Measurements from ENCODE around the gene XYLB.
A peak's percentile ranks its signal among the peaks of the same experiment; 100 is the strongest.
"Not testable (repeated sequence)": the region's sequence is repeated elsewhere in the genome, so short reads cannot be mapped to it uniquely, and the experiment has no call there.

XYLB gene

GRCh38 chr3:38401246-38401962 lies 54.8 kb downstream of the XYLB start:
- DNase-seq = no peak

GRCh38 chr3:38404286-38404685 lies 57.7 kb downstream of the XYLB start:
- DNase-seq = peak; percentile 95

DNA sequence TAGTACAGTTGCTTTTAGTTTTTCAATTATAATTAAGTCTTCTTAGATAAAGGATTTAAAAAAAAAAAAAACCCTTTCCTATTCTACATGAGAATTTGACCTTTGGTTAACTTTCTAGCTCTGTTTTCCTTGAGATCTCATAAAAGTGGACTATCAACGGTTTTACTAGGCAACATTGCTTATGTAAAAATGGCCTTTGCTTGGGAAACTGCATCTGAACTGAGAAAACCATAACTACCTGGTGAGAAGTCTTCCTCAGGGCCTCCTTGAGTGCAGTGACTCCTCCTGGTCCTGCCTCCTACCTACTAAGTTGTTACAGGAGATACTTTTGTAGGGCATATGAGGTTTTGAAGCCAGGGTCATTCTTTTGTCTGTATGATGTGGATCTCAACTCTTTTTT lies 65.0 kb downstream of the XYLB start:
- DNase-seq = no peak

- DNase-seq = not testable (repeated sequence)
Measured at GRCh38 chr3:38420758-38421157, 74.2 kb downstream of the XYLB start.

DNA sequence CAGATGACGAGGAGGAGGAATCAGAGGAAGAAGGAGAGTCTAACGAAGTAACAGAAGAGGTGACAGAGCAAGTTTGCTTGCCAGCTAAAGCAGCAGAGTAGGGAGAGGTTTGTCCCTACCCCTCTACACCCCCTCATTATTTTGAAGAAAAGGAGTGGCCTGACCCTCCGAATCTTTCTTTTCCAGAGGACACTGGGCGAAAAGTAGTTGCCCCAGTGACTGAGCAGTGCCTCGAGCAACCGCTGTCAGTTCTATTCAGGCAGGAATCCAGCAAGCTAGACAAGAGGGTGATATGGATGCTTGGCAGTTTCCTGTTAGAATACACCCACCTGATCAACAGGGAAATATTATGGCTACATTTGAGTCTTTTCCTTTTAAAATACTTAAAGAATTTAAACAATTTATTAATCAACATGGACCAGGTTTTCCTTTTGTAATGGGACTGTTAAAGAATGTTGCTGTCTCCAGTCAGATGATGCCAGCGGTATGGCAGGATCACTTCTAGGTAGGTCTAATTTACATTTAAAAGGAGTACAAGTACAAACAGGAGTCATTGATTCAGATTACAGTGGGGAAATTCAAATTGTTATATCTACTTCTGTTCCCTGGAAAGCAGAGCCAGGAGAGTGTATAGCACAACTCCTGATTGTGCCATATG lies 75.2 kb downstream of the XYLB start:
- DNase-seq = no peak

DNA sequence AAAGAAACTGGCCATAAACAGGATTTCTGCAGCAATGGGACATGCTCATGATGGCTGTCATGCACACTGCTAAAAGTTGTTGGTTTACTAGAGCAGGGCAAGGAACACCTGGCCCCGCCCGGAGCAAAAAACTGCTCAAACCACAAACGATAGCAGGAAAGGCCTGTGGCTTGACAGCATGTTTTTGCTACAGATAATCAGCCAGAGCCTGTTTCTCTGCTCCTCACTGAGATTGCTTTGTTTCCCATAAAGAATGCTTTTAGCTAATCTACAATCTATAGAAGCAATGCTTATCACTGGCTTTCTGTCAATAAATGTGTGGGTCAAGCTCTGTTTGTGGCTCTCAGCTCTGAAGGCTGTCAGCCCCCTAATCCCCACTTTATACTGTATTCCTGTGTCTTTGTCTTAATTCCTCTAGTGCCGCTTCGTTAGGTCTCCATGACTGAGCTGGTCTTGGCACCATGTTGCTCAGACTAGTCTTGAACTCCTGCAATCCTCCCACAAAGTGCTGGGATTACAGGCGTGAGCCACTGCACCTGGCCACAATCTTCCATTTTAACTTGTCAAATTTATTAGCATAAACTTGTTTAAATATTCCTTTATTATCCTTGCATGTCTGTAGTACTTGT lies 80.3 kb downstream of the XYLB start:
- DNase-seq = not testable (repeated sequence)

DNA sequence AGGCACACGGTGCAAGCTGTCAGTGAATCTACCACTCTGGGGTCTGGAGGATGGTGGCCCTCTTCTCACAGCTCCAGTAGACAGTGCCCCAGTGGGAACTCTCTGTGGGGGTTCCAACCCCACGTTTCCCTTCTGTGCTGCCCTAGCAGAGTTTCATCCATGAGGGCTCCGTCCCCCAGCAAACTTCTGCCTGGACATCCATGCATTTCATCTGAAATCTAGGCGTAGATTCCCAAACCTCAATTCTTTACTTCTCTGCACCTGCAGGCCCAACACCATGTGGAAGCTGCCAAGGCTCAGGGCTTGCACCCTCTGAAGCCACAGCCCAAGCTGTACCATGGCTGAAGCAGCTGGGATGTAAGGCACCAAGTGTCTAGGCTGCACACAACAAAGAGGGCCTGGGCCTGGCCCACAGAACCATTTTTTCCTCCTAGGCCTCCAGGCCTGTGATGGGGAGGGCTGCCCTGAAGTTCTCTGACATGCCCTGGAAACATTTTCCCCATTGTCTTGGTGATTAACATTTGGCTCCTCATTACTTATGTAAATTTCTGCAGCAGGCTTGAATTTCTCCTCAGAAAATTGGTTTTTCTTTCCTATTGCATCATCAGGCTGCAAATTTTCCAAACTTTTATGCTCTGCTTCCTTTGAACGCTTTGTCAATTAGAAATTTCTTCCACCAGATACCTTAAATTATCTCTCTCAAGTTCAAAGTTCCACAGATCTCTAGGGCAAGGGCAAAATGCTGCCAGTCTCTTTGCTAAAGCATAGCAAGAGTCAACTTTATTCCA lies 86.5 kb downstream of the XYLB start:
- not testable (repeated sequence) for DNase-seq

DNA sequence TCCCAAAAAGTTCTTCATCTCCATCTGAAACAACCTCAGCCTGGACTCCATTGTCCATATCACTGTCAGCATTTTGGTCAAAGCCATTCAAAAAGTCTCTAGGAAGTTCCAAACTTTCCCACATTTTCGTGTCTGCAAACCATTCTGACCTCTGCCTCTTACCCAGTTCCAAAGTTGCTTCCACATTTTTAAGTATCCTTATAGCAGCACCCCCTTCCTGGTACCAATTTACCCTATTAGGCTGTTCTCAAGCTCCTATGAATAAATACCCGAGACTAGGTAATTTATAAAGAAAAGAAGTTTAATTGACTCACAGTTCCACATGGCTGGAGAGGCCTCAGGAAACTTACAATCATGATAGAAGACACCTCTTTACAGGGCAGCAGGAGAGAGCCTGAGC lies 87.1 kb downstream of the XYLB start:
- DNase-seq = not testable (repeated sequence)

GRCh38 chr3:38438436-38439069 lies 92.0 kb downstream of the XYLB start:
- peak; percentile 92 for DNase-seq

DNA sequence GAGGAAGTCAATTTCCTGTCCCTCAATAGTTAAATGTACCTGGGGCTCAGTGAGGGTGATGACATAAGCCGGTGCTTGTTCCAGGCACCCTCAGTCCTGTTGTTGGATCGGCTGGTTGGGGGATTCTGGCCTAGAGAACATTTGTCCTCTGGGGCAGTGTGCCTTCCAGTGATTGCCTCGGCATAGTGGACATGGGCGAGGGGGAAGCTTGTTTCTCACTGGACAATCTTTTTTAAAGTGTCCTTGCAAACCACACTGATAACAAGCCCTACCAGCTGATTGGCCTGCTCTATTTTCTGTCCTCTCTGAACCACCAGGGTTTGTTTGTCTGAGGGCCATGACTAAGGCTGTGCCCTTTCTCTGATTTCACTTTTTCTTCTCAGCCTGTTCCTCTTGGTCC lies 96.6 kb downstream of the XYLB start:
- not testable (repeated sequence) for DNase-seq

- DNase-seq = no peak
Measured at GRCh38 chr3:38446085-38446686, 99.6 kb downstream of the XYLB start.

DNA sequence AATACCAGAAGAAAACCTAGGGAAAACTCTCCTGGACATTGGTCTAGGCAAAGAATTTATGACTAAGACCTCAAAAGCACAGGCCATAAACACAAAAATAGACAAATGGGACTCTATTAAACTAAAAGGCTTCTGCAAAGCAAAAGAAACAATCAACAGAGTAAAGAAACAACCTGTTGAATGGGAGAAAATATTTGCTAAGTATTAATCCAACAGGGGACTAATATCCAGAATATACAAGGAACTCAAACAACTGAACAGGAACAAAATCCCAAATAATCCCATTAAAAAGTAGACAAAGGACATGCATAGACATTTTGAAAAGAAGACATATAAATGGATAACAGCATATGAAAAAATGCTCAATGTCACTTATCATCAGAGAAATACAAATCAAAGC lies 100.2 kb downstream of the XYLB start:
- no peak for DNase-seq

- DNase-seq = no peak
Measured at GRCh38 chr3:38450853-38451252, 104.3 kb downstream of the XYLB start.

- DNase-seq = peak; percentile 68
Measured at GRCh38 chr3:38453075-38453912, 106.7 kb downstream of the XYLB start, which contains the start of gene ACVR2B. TSS of gene ACVR2B (plus strand) at chr3:38453890. CDS start at chr3:38454323, 433 bp downstream.

GRCh38 chr3:38453913-38454177 lies 107.3 kb downstream of the XYLB start:
- no peak for DNase-seq

- DNase-seq = no peak
Measured at GRCh38 chr3:38454178-38454883, 107.7 kb downstream of the XYLB start.

DNA sequence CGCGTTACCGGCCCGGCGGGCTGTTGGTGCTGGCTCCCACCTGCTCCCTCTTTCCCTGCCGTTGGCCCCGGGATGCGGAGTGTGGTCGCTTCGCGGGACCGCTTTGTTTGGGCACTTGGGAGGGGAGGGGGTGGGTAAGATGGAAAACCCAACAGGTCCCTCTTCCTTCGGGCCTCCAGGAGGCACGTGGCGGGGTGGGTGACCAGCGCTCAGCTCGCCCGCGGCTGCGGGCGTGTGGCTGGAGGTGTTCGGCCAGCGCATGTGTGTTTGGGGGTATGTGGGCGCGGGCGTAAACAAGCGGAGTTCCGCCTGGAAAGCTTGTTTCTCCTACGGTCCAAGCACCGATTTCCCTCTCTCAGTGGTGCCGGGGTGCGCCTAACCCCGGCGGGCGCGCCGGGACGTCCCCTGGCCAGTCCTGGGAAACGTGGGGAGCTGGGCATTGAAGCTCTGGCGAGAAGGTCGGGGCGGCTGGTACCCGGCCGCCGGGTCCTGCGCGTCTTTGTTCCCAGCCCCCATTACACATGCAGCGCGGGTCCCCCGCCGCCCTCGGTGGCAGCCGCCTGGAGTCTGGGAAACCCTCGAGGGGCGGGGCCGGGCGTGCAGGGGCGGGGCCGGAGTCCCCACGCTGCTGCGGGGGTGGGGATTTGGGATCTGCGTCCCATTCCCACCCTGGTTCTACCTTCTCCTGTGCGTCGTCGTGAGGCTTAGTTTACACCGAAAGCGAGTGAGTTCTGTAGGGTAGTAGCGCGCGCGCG lies 108.5 kb downstream of the XYLB start:
- DNase-seq = no peak

DNA sequence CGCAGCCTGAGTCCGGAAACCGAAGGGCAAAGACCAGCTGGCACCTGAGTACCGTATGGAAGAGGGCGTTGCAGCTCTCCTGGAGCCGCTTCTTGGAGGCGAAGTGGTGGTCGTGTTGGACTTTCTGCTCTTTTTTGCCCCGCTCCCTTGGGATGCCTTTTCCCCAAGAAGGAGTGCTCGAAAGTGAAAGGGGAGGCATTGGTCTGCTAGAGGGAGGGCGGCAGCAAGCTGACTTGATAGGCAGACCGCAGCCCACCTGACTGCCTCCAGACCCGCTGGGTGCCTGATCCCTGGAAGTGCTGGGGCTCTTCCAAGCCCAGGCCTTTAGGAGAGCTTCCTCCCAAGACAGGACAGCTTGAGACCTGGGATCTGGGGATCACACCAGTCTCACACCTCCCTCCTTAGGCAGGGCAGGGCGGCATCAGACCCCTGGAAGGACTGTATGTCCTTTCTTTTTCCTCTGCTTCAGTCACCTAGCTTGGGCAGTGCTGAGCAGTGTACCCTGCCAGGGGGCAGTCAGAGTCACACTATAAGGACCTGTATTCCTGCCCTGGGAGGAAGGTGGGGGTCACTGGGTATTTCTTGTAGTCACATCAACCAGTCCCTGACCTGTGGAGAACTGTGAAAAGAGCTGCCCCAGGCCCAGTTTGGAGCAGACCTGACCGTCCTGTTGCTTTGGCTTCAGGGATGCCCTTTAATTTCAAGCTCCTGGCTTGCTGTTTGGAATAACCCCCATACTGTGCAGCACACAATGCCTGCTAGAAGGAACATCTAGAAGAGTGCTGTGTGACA lies 109.2 kb downstream of the XYLB start:
- peak; percentile 42 for DNase-seq
